GM12874 (cell line): ENCODE data around the gene GIGYF2.

Experiments used
- TF ChIP-seq, protein P1 (sequence below): IDR thresholded peaks from 2 replicates; pipeline ENCODE4 v1.5.1; 2011; ENCODE audit warnings: low read depth, mild to moderate bottlenecking, control low read depth, low read length, moderate library complexity; ENCODE audit not compliant: insufficient read depth

GIGYF2 gene

DNA sequence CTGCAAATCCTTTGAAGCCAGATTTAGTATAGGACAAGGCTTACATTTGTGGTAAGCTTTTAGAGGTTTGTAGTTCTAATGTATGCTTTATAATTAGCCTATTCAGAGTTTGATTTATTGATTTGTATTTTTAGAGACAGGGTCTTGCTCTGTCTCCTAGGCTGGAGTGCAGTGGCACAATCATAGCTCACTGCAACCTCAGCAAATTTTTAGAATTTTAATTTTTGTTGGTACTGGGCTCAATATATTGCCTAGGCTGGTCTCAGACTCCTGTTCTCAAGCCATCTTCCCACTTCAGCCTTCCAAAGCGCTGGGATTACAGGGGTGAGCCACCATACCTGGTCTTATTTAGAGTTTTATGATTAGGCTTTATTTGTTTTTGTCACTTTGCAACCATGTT, 74.7 kb downstream of the GIGYF2 start:
- TF ChIP-seq, protein P1, sequence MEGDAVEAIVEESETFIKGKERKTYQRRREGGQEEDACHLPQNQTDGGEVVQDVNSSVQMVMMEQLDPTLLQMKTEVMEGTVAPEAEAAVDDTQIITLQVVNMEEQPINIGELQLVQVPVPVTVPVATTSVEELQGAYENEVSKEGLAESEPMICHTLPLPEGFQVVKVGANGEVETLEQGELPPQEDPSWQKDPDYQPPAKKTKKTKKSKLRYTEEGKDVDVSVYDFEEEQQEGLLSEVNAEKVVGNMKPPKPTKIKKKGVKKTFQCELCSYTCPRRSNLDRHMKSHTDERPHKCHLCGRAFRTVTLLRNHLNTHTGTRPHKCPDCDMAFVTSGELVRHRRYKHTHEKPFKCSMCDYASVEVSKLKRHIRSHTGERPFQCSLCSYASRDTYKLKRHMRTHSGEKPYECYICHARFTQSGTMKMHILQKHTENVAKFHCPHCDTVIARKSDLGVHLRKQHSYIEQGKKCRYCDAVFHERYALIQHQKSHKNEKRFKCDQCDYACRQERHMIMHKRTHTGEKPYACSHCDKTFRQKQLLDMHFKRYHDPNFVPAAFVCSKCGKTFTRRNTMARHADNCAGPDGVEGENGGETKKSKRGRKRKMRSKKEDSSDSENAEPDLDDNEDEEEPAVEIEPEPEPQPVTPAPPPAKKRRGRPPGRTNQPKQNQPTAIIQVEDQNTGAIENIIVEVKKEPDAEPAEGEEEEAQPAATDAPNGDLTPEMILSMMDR = no peak

DNA sequence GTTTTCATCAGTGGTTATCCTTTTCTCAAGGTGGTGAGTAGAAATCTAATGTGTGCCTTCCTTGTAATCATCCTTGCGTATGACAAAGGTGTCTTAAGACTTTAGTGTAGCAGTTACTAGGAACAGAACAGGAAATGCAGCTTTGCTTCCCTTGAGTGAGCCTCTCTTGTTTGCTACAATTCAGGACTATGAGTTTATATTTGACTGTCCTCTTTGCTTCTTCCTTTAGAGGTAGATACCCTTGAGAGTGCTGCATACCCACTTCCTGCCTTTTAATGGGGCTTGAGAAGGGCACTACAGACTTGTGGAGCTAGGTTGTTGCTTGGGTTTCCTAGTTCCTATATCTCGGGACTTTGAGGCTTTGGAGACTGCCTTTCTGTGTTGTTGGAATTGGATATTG, 75.4 kb downstream of the GIGYF2 start:
- TF ChIP-seq, protein P1 = no peak

DNA sequence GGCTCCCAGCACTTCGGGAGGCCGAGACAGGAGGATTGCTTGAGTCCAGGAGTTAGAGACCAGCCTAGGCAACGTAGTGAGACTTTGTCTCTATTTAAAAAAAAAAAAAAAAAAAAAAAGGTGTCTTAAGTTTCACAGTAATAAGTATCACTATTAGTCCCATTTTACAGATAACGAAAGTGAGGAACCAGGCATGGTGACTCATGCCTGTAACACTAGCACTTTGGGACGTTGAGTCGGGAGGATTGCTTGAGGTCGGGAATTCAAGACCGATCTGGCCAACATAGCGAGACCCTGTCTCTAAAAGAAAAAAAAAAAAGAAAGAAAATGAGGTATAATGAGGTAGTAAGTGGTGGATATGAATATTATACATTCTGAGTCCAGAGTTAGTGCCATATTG, 76.7 kb downstream of the GIGYF2 start:
- TF ChIP-seq, protein P1 = no peak

DNA sequence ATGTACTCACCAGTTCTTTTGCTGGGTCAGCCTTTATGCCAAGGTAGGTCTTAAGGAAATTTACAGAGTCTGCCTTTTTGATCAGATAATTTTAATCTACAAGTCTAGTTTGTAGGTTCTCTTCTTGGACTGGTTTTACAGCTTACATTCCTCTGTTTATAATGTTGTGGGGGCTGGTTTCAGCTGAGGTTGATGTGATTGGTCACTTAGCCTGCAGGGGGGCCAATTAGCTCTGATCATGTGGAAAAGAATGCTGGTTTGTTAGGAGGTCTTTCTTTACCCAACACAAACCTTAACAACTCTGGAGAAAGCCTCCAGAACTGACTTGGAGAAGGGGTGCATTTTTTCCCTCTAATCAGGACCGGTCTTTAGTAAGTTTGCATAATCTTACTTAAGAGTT, 79.3 kb downstream of the GIGYF2 start, which contains the start of gene KCNJ13:
TSS of gene KCNJ13 (minus strand) at position 131 of the 400 bp plus-strand sequence. CDS start 5,203 bp downstream, outside the sequence.
- TF ChIP-seq, protein P1 = no peak

DNA sequence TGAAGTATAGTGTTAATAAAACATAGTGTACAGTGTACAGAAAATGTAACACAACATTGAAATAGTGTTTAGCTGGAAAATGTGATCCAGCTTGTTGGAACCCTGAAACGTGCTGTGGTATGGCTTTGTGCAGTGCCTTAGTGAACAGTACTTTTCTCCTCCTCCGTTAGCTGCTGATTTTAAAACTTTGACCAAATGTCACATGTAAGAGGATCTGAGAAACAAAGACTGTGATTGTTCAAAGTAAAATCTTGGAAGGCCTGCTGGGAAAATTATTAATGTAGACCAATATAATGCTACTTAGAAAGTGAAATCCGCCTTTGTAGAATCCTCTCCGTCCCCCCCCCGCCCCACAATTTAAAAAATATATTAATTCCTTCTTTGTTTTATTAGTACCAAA, 80.1 kb downstream of the GIGYF2 start:
- TF ChIP-seq, protein P1 = no peak

DNA sequence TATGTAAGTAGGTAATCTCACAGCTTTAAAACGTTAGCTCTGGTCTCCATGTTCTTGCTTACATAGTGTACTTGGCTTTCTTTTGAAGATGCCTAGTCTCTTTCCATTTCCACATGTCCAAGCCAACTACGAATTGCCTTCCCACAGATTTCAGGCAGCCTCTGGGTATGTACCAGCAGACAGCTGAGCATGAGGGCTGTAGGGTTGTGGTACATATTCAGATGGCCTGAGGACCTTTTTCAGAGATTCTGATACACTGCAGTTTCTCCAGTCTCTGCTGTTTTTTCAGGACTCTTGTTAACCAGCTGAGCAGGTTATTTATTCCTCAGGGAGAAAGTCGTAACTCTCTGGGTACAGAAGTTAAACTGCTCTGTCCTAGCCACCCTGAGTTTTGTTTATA, 82.3 kb downstream of the GIGYF2 start:
- TF ChIP-seq, protein P1 = no peak

DNA sequence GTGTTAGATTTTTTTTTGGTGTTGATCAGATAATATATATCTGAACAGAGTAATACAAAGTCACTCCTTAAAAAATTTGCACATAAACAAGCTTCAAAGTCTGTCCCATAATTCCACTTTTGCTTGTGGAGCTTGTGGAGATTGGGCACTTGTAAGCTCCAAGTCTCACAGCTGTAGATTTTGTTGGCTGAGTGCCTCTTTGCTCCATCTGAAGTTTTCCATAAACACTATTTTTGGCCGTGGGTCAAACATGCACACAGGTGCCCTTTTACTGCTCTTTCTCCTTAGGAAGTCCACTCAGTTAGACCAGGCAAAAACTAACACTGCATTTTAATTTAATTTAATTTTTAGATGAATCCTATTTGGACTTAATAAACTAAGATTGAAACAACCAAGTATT, 82.8 kb downstream of the GIGYF2 start:
- TF ChIP-seq, protein P1 = no peak
